VCaP (cell line): ENCODE results near the gene NDUFAF2.
"Not testable (repeated sequence)": the region's sequence is repeated elsewhere in the genome, so short reads cannot be mapped to it uniquely, and the experiment has no call there.

Source experiments
- H3K27ac ChIP-seq: fragments of 450-650 bp; 2 replicates; pipeline ENCODE4 v1.5.1; 2017
- TF ChIP-seq, protein P1 (sequence below): fragments of 450-650 bp; conservative IDR thresholded peaks from 2 replicates; pipeline ENCODE4 v1.5.1; 2017; ENCODE audit warnings: mild to moderate bottlenecking, moderate library complexity

NDUFAF2 gene

DNA sequence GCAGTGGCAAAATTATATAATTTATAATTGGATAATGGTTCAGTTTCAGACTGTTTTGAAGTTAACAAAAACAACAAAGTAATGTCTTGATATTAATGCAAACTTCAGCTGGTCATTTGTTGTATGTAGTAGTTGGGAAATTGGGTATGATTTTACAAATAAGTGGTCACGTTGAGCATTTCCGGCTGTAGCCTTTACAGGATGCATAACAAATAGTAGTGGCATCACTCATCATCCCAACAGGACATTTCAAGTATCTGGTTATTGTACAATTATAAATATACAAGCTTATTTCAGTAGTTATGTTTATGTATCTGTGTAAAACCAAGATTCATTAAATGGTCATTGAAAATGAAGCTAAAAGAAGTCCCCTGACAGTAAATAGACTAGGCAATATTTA lies 144.3 kb downstream of the NDUFAF2 start:
- TF ChIP-seq, protein P1, sequence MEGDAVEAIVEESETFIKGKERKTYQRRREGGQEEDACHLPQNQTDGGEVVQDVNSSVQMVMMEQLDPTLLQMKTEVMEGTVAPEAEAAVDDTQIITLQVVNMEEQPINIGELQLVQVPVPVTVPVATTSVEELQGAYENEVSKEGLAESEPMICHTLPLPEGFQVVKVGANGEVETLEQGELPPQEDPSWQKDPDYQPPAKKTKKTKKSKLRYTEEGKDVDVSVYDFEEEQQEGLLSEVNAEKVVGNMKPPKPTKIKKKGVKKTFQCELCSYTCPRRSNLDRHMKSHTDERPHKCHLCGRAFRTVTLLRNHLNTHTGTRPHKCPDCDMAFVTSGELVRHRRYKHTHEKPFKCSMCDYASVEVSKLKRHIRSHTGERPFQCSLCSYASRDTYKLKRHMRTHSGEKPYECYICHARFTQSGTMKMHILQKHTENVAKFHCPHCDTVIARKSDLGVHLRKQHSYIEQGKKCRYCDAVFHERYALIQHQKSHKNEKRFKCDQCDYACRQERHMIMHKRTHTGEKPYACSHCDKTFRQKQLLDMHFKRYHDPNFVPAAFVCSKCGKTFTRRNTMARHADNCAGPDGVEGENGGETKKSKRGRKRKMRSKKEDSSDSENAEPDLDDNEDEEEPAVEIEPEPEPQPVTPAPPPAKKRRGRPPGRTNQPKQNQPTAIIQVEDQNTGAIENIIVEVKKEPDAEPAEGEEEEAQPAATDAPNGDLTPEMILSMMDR: no peak
- no peak overlapping the region for H3K27ac ChIP-seq

DNA sequence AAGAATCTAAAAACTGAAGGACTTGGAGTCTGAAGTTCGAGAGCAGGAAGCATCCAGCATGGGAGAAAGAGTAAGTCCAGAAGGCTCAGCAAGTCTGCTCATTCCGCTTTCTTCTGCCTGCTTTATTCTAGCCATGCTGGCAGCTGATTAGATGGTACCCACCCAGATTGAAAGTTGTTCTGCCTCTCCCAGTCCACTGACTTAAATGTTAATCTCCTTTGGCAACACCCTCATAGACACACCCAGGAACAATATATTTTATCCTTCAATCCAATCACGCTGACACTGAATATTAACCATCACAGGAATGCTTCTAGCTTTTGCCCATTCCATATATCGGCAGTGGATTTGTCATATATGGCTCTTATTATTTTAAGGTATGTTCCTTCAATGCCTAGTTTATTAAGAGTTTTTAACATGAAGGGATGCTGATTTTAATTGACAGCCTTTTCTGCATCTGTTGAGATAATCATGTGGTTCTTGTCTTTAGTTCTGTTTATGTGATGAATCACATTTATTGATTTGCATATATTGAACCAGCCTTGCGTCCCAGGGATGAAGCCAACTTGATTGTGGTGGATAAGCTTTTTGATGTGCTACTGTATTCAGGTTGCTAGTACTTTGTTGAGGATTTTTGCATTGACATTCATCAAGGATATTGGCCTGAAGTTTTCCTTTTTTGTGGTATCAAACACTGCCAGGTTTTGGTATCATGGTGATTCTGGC lies 148.2 kb downstream of the NDUFAF2 start:
- H3K27ac ChIP-seq: not testable (repeated sequence)

DNA sequence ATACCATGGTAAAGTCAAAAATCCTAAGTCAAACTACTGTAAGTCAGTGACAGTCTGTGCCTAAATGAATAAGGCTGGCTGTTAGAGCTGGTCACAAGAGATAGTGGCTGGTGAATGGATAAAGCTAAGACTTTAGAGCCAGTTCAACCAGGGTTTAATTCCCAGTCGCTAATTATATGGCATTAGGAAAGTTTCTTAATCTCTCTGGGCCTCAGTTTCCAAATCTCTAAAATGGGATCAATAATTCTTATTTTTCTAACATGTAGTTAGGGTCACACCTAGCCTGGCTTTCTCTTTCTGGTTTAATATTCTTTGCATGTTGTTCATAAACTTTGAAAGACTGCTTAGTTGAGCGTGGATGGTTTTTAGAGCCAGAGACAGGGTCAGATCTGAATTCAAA lies 152.5 kb downstream of the NDUFAF2 start:
- TF ChIP-seq, protein P1: no peak
- no peak overlapping the region for H3K27ac ChIP-seq

DNA sequence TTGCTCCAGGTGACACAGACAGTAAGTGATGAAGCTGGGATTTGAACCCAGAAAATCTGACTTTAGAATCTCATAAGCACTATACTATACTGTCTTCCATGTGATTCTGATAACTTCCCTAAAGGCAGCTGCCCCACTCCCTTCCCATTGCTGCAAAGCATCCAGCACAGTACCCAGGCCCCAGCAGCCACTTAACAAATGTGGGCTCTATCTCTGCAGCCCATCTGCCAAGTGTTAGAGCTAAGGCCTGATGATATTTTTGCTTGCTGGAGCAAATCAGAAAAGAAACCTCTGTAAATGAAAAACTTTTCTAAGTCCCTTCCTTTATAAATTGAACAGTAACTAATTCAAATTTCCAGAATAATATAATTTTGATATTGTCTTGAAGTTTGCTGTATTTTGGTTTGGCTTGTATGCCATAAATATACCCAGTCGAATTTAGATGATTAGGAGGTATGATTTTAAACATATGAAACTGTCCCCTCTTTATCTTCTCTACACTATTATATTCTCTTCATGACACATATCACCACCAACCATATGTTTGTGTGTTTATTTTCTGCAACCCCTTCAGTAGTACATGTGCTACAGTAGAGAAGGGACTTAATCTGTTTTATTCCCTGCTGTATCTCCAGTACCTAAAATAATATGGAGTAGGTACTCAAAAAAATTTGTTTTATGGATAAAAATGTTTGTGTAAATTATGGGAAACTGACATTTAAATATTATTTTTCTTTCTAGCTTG lies 153.4 kb downstream of the NDUFAF2 start:
- TF ChIP-seq, protein P1: no peak
- H3K27ac ChIP-seq: no peak overlapping the region

DNA sequence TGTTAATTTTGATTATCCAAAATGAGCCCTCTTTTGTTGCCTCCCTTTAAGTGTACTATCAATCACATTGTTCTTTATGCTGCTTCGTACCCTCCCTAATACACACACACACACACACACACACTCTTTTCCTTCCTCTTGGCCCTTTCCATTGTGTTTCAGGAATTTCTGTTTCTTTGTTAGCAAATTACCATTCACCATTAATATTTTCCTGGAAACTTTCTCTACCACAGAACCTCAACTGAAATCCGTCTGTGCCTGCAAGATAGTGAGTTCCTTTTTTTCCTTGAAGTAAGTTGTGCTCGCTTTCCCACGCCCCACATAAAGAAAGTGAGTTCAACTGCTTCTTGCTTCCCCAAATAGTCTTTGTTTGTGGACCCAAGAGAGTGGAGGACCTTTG lies 155.4 kb downstream of the NDUFAF2 start:
- TF ChIP-seq, protein P1: no peak
- H3K27ac ChIP-seq: no peak overlapping the region

DNA sequence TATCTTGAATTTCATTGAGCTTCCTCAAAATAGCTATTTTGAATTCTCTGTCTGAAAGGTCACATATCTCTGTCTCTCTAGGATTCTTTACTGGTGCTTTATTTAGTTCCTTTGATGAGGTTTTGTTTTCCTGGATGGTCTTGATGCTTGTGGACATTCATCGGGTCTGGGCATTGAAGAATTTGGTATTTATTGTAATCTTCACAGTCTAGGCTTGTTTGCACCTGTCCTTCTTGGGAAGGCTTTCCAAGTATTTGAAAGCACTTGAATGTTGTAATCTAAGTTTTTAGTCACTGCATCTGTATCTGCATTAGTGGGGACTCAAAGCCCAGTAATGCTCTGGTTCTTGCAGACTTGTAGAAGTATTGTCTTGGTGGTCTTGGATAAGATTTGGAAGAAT lies 169.4 kb downstream of the NDUFAF2 start:
- no peak overlapping the region for H3K27ac ChIP-seq
- TF ChIP-seq, protein P1: no peak

DNA sequence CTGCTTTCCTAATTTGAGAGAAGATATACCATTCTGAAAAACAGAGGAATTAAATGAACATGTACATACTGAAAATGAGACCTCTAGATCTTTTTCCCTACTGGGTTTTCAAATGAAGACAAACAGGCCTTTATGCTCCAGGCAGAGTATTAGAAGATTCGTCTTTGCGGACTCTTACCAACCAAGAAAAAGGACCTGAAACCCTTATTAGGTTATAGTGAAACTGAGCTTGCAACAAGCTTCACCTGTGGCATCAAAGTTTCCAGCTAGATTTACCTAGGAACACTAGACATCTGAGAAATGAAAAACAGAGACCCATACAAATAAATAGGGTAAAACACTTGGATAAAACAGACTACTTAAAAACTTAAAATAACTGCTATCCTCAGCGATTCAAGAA lies 171.0 kb downstream of the NDUFAF2 start:
- TF ChIP-seq, protein P1: no peak
- H3K27ac ChIP-seq: no peak overlapping the region

DNA sequence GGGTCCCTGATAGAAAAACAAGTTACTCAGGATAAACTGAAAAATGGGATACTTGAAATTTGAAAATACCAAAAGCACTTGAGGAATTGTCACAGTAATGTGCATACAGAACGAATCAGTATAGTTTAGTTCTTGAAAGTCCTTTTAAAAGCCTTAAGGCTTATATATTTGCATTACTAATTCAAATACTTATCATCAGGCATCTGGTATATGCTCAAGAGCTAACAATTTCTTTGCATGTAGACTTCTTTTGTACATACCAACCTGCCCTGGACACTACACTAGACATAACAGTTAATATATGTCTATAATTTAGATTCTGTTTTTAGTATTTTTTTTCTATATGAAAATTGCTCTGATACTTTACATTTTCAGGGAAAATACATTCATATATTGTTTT lies 174.1 kb downstream of the NDUFAF2 start:
- TF ChIP-seq, protein P1: no peak
- H3K27ac ChIP-seq: no peak overlapping the region
